ENCODE results near the gene TGFBRAP1. TPM values are rescaled to one million over a fixed set of nuclear protein-coding genes. Genes with fewer than 3 reads are reported as not detected.

Gene TGFBRAP1
- polyA plus RNA-seq, 1 experiment = 7.9 TPM

DNA sequence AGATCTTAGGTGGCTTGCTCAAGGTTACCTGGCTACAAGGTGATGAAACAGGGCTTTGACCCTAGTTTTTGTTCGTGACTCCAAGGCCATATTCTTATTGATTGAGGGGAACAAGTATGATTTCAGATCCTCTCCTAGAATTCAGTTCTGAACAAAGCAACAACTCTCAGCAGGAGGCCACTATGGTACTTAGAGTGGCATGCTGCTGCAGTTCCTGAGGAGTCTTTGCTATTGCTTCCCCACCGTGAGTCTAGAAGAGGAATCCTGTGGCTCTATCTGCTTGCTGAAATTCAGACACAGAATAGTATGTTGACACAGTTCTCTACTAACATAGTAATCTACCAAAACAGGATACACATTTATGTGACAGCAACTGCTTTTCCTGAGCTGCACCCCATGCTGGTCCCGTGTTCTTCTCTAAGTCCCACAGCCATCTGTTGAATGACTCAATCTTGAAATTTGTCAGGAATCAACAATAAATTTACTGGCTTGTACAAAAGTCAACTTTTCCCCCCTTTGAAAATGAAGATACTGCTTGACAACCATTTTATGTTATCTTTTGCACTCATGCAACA lies 4.1 kb downstream of the TGFBRAP1 start:
- H3K27me3 ChIP-seq (ENCODE audit: control insufficient read depth, insufficient read depth, low read length) = no peaks in the 10 kb centered on the region
- POLR2A ChIA-PET = no interaction called here
- CTCF ChIA-PET = interaction anchor here (0.9 to 1.4 kb wide), 2 partner anchors 30 to 38 kb away, joined by 4 read pairs; no protein-coding TSS in a partner anchor
- no peak for DNase-seq (ENCODE audit: low read depth, low spot score)
- H3K9me3 ChIP-seq (ENCODE audit: control insufficient read depth, insufficient read depth, low read length) = no peaks in the 10 kb centered on the region
- H3K27ac ChIP-seq (ENCODE audit: low read depth, low read length) = peak overlapping the region; percentile 68
- no peak for TF ChIP-seq CTCF (IDR thresholded peaks at IDR 0.05; ENCODE audit: low read depth, low read length)
- H3K4me3 ChIP-seq (ENCODE audit: low read depth, low read length) = no peak overlapping the region

- Histone ChIP-seq H3K27ac (ENCODE audit: low read depth, low read length) (peak overlapping the region; percentile 68), H3K27me3 (ENCODE audit: control insufficient read depth, insufficient read depth, low read length) (no peaks in the 10 kb centered on the region), H3K4me3 (ENCODE audit: low read depth, low read length) (no peak overlapping the region), H3K9me3 (ENCODE audit: control insufficient read depth, insufficient read depth, low read length) (no peaks in the 10 kb centered on the region)
- ChIA-PET CTCF (interaction anchor here (0.9 to 1.4 kb wide), 3 partner anchors 9 to 37 kb away, joined by 3 to 4 read pairs (median 4); no protein-coding TSS in a partner anchor), POLR2A (no interaction called here)
- no peak for DNase-seq (ENCODE audit: low read depth, low spot score)
- no peak for TF ChIP-seq CTCF (IDR thresholded peaks at IDR 0.05; ENCODE audit: low read depth, low read length)
Measured at GRCh38 chr2:105324732-105325131, 4.8 kb downstream of the TGFBRAP1 start.

DNA sequence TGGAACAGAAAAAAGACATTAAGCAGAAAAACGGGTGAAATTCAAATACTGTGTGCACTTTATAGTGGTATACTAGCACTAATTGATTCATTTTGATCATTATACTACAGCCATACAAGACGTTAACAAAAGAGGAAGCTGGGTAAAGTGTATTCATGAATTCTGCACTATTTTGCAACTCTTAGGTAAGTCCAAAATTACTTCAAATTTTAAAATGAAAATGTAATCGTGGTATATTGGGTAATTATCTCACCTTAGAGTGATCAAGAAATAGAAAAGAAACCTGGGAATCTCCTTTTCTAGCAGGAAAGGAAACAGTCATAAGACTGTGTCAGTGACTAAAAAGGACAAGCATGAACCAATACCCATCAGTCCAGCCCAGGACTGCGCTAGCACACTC lies 5.4 kb downstream of the TGFBRAP1 start:
- no peaks in the 10 kb centered on the region for H3K9me3 ChIP-seq (ENCODE audit: control insufficient read depth, insufficient read depth, low read length)
- POLR2A ChIA-PET = no interaction called here
- no peak overlapping the region for H3K4me3 ChIP-seq (ENCODE audit: low read depth, low read length)
- no peak for DNase-seq (ENCODE audit: low read depth, low spot score)
- no peak for TF ChIP-seq CTCF (IDR thresholded peaks at IDR 0.05; ENCODE audit: low read depth, low read length)
- CTCF ChIA-PET = interaction anchor here (1.1 to 1.4 kb wide), 3 partner anchors 9 to 29 kb away, joined by 3 to 4 read pairs (median 3); no protein-coding TSS in a partner anchor
- H3K27ac ChIP-seq (ENCODE audit: low read depth, low read length) = peak overlapping the region; percentile 24
- H3K27me3 ChIP-seq (ENCODE audit: control insufficient read depth, insufficient read depth, low read length) = no peaks in the 10 kb centered on the region

GRCh38 chr2:105323111-105323510 lies 6.4 kb downstream of the TGFBRAP1 start:
- CTCF ChIA-PET = interaction anchor here (1.2 kb wide), 1 partner anchor 22 kb away, joined by 3 read pairs; no protein-coding TSS in a partner anchor
- H3K9me3 ChIP-seq (ENCODE audit: control insufficient read depth, insufficient read depth, low read length) = no peaks in the 10 kb centered on the region
- no peaks in the 10 kb centered on the region for H3K27me3 ChIP-seq (ENCODE audit: control insufficient read depth, insufficient read depth, low read length)
- no peak overlapping the region for H3K4me3 ChIP-seq (ENCODE audit: low read depth, low read length)
- no peak overlapping the region for H3K27ac ChIP-seq (ENCODE audit: low read depth, low read length)
- POLR2A ChIA-PET = no interaction called here
- TF ChIP-seq CTCF (IDR thresholded peaks at IDR 0.05; ENCODE audit: low read depth, low read length) = no peak
- DNase-seq (ENCODE audit: low read depth, low spot score) = no peak

- H3K9me3 ChIP-seq (ENCODE audit: control insufficient read depth, insufficient read depth, low read length) = no peaks in the 10 kb centered on the region
- DNase-seq (ENCODE audit: low read depth, low spot score) = no peak
- H3K4me3 ChIP-seq (ENCODE audit: low read depth, low read length) = no peak overlapping the region
- CTCF ChIA-PET = interaction anchor here (0.8 to 1.3 kb wide), 3 partner anchors 11 to 208 kb away, joined by 3 read pairs; no protein-coding TSS in a partner anchor
- no peak overlapping the region for H3K27ac ChIP-seq (ENCODE audit: low read depth, low read length)
- no peaks in the 10 kb centered on the region for H3K27me3 ChIP-seq (ENCODE audit: control insufficient read depth, insufficient read depth, low read length)
- no peak for TF ChIP-seq CTCF (IDR thresholded peaks at IDR 0.05; ENCODE audit: low read depth, low read length)
- POLR2A ChIA-PET = no interaction called here
Measured at GRCh38 chr2:105321875-105322646, 7.5 kb downstream of the TGFBRAP1 start.

Measured in AG04450 (cell line).